ENCODE data around the gene ARMC12.

ARMC12 gene

GRCh38 chr6:35735452-35735851 is 1.4 kb upstream of the ARMC12 start:
- no peak for DNase-seq (ENCODE audit: low read depth)

- peak; percentile 71 for DNase-seq (ENCODE audit: low read depth)
Measured at GRCh38 chr6:35736253-35736894, 458 bp upstream of the ARMC12 start.

- peak; percentile 86 for DNase-seq (ENCODE audit: low read depth)
Measured at GRCh38 chr6:35737413-35738211, 780 bp downstream of the ARMC12 start.

- no peak for DNase-seq (ENCODE audit: low read depth)
Measured at GRCh38 chr6:35739645-35740524, 3.1 kb downstream of the ARMC12 start.

GRCh38 chr6:35742842-35743241 is 6.0 kb downstream of the ARMC12 start:
- DNase-seq (ENCODE audit: low read depth): no peak

GRCh38 chr6:35745509-35745908 is 8.7 kb downstream of the ARMC12 start:
- no peak for DNase-seq (ENCODE audit: low read depth)

GRCh38 chr6:35746516-35746915 is 9.7 kb downstream of the ARMC12 start:
- DNase-seq (ENCODE audit: low read depth): no peak

- DNase-seq (ENCODE audit: low read depth): no peak
Measured at GRCh38 chr6:35747877-35748276, 11.0 kb downstream of the ARMC12 start.

GRCh38 chr6:35750557-35750956 is 13.7 kb downstream of the ARMC12 start:
- no peak for DNase-seq (ENCODE audit: low read depth)

DNA sequence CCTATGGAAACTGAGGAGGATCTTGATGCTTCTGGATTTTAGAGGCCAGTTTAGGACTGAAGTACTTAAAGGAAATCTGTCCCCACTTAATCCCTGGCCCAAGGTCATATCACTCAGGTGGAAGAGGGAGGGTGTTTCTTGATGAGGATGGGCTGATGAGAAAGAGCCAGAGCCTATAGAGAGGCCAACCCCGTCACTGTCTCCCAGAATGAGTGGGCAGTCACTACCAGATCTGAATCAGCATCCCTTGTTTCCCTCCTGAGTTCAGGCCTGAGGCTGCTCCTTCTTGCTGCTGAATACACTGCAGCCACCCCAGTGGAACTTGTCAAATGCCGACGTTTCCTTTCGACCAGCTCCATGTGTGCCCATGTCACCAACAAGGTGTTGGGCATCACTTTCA is 14.8 kb downstream of the ARMC12 start:
- DNase-seq (ENCODE audit: low read depth): no peak

- no peak for DNase-seq (ENCODE audit: low read depth)
Measured at GRCh38 chr6:35752330-35752729, 15.5 kb downstream of the ARMC12 start.

DNA sequence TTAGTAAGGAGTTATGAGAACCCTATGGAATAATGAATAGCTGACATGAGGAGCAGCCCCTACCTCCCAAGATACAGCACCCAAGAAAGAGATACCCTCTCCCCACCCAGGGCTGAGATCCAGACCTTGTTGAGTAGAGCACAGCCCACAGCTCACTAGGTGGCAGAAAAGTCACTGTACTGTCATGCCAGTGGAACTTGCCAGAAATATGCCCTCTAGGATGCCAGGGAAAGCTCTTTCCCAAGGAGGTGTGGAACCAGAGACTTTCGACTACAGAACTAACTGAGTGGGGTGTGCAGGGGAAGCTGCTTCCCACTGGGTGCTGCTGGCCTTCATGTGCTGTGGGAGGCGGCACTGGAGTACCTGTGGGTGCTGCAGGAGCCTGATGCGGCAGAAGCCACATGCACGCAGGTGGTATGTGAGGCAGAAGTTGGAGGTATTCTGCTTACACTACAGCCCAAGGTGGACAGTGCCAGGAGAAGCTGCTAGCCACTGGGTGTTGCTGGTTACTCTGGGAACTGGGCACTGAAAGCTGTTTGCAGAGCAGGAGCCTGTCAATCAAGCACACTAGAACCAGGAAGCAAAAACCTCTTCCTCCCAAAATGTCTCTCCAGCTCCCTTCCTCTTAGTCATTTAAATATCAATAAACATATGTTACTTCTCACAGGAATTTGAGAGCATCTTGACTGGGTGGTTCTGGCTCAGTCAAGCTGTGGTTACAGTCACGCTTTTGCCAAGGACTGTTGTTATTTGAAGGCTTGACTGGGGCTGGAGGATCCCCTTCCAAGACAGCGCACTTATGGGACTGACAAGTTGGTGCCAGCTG is 17.8 kb downstream of the ARMC12 start:
- DNase-seq (ENCODE audit: low read depth): peak; percentile 41

GRCh38 chr6:35755278-35755924 is 18.6 kb downstream of the ARMC12 start:
- no peak for DNase-seq (ENCODE audit: low read depth)

- DNase-seq (ENCODE audit: low read depth): peak; percentile 53
Measured at GRCh38 chr6:35757456-35758123, 20.8 kb downstream of the ARMC12 start.

DNA sequence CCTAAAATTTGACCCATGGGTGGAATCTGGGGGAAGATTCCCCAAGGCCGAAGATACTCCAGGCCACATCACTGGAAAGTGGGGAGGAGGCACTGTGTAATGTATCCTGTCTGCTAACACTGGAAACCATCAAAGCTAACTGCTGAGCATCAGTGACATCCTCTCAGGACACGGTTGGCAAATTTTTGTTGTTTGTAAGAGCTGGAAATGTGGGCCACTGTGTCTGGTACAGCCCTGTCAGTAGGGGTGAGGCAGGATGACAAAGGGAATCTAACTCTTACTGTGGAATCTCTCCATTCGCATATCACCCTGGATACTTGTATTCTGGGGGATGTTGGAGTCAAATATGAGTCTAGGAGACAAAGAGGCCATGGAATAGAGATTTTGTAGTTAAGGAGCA is 22.6 kb downstream of the ARMC12 start:
- DNase-seq (ENCODE audit: low read depth): no peak

- no peak for DNase-seq (ENCODE audit: low read depth)
Measured at GRCh38 chr6:35765739-35766138, 28.9 kb downstream of the ARMC12 start.

GRCh38 chr6:35769211-35769610 is 32.4 kb downstream of the ARMC12 start:
- no peak for DNase-seq (ENCODE audit: low read depth)

- DNase-seq (ENCODE audit: low read depth): no peak
Measured at GRCh38 chr6:35771343-35771627, 34.5 kb downstream of the ARMC12 start.

- no peak for DNase-seq (ENCODE audit: low read depth)
Measured at GRCh38 chr6:35774116-35774794, 37.4 kb downstream of the ARMC12 start.

DNA sequence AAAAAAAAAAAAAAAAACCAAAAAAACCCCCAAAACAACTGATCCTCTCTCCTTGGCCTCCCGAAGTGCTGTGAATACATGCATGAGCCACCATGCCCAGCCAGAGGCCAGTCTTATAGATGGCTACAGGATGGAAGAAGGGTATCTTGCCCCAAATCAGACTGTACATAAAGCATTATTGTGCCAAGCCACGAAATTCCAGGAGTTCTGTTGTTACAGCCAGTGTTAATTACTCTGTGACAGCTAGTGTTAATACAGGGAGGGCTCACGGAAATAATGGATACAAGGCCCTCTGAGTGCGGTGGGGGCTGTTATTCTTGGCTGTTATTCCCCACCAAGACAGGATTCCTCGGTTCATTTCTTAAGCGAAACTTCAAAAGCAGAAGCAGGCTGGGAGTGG is 38.2 kb downstream of the ARMC12 start:
- DNase-seq (ENCODE audit: low read depth): no peak
